HG02852 (cell line): ENCODE results near the gene ASB11.

Source experiments
- ATAC-seq: cut with Tn5 transposase; IDR thresholded peaks from one replicate; pipeline ENCODE4 v1.9.1; 2021; ENCODE audit warnings: mild to moderate bottlenecking, moderate library complexity; ENCODE audit not compliant: unreplicated experiment

Gene ASB11

GRCh38 chrX:15315509-15315908 lies at the start of gene ASB11:
TSS of gene ASB11 (minus strand) at chrX:15315640. CDS start at chrX:15315605, 35 bp downstream.
- ATAC-seq = no peak

- ATAC-seq = no peak
Measured at GRCh38 chrX:15359701-15360100, 44.3 kb upstream of the ASB11 start.

GRCh38 chrX:15358533-15358932 lies 43.1 kb upstream of the ASB11 start:
- no peak for ATAC-seq

- no peak for ATAC-seq
Measured at GRCh38 chrX:15356444-15356843, 41.0 kb upstream of the ASB11 start.

GRCh38 chrX:15350329-15350996 lies 35.0 kb upstream of the ASB11 start:
- ATAC-seq = no peak

- no peak for ATAC-seq
Measured at GRCh38 chrX:15349046-15349445, 33.6 kb upstream of the ASB11 start.

GRCh38 chrX:15345976-15346375 lies 30.5 kb upstream of the ASB11 start:
- no peak for ATAC-seq

- no peak for ATAC-seq
Measured at GRCh38 chrX:15344106-15344505, 28.7 kb upstream of the ASB11 start.

- ATAC-seq = no peak
Measured at GRCh38 chrX:15343075-15343476, 27.6 kb upstream of the ASB11 start.

- no peak for ATAC-seq
Measured at GRCh38 chrX:15340867-15341266, 25.4 kb upstream of the ASB11 start.

- no peak for ATAC-seq
Measured at GRCh38 chrX:15336023-15336413, 20.6 kb upstream of the ASB11 start.

- peak; percentile 98 for ATAC-seq
Measured at GRCh38 chrX:15335135-15336022, 19.9 kb upstream of the ASB11 start, which contains the start of gene PIGA. TSS of gene PIGA (minus strand) at chrX:15335523. CDS start at chrX:15331930, 3,593 bp downstream.

- ATAC-seq = no peak
Measured at GRCh38 chrX:15334561-15334960, 19.1 kb upstream of the ASB11 start.

- ATAC-seq = no peak
Measured at GRCh38 chrX:15328821-15329220, 13.4 kb upstream of the ASB11 start.

- no peak for ATAC-seq
Measured at GRCh38 chrX:15328131-15328530, 12.7 kb upstream of the ASB11 start.

GRCh38 chrX:15322472-15322871 lies 7.0 kb upstream of the ASB11 start:
- no peak for ATAC-seq

- ATAC-seq = no peak
Measured at GRCh38 chrX:15322072-15322471, 6.6 kb upstream of the ASB11 start.

GRCh38 chrX:15321447-15321846 lies 6.0 kb upstream of the ASB11 start:
- no peak for ATAC-seq

- no peak for ATAC-seq
Measured at GRCh38 chrX:15320297-15320696, 4.9 kb upstream of the ASB11 start.

- ATAC-seq = no peak
Measured at GRCh38 chrX:15319075-15319474, 3.6 kb upstream of the ASB11 start.

GRCh38 chrX:15314472-15314871 lies 968 bp downstream of the ASB11 start:
- no peak for ATAC-seq

GRCh38 chrX:15311119-15311518 lies 4.3 kb downstream of the ASB11 start:
- no peak for ATAC-seq
